HepG2 (cell line): ENCODE measurements around the gene WDR70.

Experiments
- FOXP4 ChIP-seq: sonication (generic); formaldehyde crosslinking; IDR thresholded peaks from 2 replicates; pipeline ENCODE4 v1.4.0; 2020; ENCODE audit warnings: missing genetic modification reagents
- GABPA ChIP-seq, 2 experiments: IDR thresholded peaks; 2 replicates each; pipeline ENCODE4 v1.6.1; 2011 to 2016; ENCODE audit warnings: low read depth in 2 of 2, low read length in 1 of 2, missing biosample characterization in 1 of 2, missing genetic modification characterization in 1 of 2
- NFE2L1 ChIP-seq: sonication (generic); formaldehyde crosslinking; IDR thresholded peaks from 2 replicates; pipeline ENCODE4 v1.4.0; 2020; ENCODE audit warnings: missing genetic modification reagents, mild to moderate bottlenecking, borderline replicate concordance
- PCBP1 ChIP-seq: fragments of 200-400 bp; formaldehyde crosslinking; IDR thresholded peaks from 2 replicates; pipeline ENCODE4 v1.6.1; 2017; ENCODE audit warnings: mild to moderate bottlenecking, low read depth, low read length, borderline replicate concordance
- SP1 ChIP-seq, 2 experiments: fragments of 450-650 bp in 1 of 2; sonication (generic) in 1 of 2; formaldehyde crosslinking in 1 of 2; IDR thresholded peaks; 2 replicates each; pipeline versions ENCODE4 v1.4.0 to v1.6.1; 2016 to 2020; ENCODE audit warnings: missing genetic modification reagents in 1 of 2
- ZNF224 ChIP-seq: sonication (generic); formaldehyde crosslinking; IDR thresholded peaks from 2 replicates; pipeline ENCODE4 v1.5.0; 2020; ENCODE audit warnings: mild to moderate bottlenecking, missing genetic modification reagents
- ZNF512 ChIP-seq: sonication (generic); formaldehyde crosslinking; IDR thresholded peaks from 2 replicates; pipeline ENCODE4 v1.4.0; 2020; ENCODE audit warnings: mild to moderate bottlenecking, missing genetic modification reagents

GRCh38 chr5:37557734-37558293, 178.7 kb downstream of the WDR70 start:
- TF ChIP-seq SP1 (IDR thresholded peaks at IDR 0.05): no peak
- no peak for TF ChIP-seq SP1 (CRISPR knock-in tag; IDR thresholded peaks at IDR 0.05)
- TF ChIP-seq FOXP4 (CRISPR knock-in tag): no peak
- TF ChIP-seq ZNF512: no peak
- no peak for TF ChIP-seq GABPA (IDR thresholded peaks at IDR 0.05; ENCODE audit: low read depth, low read length)
- no peak for TF ChIP-seq GABPA (CRISPR knock-in tag; IDR thresholded peaks at IDR 0.05; ENCODE audit: low read depth)
- no peak for TF ChIP-seq ZNF224 (CRISPR knock-in tag)
- no peak for TF ChIP-seq PCBP1
- no peak for TF ChIP-seq NFE2L1
